HG03196 (cell line): Measurements from ENCODE around the gene AFAP1.

ENCODE experiments used
- ATAC-seq: cut with Tn5 transposase; IDR thresholded peaks from one replicate; pipeline ENCODE4 v1.9.1; 2021; ENCODE audit not compliant: unreplicated experiment

Gene AFAP1

DNA sequence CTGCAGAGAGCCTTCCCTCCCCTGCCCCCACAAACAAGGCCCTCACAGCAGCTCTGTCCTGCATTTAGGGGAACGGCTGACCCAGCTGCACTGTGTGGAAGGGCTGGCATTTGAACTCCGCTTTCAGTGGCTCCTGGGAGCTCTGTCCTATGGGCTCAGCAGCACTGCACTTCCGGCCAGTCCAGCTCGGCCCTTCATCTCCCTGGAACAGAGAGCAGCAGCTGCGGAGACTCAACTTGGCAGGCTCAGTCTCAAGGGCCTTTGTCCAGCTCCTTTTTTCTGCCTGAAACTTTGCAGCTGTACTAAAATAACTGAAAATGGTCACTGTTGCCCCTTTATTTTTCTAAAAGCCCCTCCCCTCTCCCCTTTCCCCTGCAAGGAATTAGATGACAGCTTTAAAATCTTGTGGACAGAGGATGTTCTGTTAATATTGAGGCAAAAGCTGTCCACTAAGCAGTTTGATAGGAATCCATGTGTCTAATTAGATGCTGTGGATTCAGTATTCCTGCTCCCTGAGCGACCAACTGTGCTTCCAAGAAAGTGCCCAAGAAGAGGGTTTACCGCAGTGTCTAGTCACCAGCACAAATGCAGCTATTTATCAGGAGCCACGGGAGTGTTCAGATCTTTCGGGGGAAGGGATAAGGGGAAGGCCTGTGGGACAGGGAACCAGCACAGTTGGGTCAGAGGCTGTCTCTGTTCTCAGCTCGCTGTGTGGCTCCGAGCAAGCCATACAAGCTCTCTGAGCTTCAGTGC lies 133.1 kb downstream of the AFAP1 start:
- ATAC-seq, result no peak

DNA sequence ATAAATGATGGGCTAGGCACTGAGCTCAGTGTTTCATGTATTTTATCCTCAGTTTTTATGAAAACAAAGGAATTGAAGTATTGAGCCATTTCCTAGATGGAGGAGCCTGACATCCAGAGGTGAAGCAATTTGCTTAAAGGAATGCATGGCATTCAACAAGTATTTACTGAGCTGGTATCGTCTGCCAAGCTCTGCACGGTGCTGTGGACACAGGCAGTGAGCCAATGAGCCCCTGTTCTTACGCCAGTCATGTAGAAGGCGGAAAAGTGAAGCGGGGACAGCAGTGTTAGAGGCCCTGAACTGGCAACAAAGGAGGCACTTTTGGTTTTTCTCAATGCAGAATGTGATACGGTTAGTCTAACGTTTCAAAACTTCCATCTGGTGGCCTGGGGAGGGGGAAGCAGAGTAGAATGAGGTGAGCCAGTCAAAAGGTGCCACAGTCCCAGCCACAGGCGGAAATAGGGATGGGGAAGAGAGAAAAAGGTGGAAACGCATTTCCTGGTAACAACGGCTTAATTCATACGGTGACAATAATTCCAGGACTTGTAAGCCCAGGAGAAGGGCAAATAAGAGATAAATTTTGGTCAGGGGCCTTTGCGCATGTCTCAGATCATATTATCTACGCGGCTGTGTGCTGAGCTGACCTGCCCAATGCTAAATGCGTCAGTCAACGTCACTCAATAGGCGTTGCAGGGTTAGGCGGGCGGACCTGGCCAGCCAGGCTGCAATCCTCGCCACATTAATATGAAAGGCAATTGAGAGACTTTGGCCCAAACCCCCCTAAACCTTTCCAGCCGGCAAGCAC lies 133.9 kb downstream of the AFAP1 start:
- no peak for ATAC-seq

DNA sequence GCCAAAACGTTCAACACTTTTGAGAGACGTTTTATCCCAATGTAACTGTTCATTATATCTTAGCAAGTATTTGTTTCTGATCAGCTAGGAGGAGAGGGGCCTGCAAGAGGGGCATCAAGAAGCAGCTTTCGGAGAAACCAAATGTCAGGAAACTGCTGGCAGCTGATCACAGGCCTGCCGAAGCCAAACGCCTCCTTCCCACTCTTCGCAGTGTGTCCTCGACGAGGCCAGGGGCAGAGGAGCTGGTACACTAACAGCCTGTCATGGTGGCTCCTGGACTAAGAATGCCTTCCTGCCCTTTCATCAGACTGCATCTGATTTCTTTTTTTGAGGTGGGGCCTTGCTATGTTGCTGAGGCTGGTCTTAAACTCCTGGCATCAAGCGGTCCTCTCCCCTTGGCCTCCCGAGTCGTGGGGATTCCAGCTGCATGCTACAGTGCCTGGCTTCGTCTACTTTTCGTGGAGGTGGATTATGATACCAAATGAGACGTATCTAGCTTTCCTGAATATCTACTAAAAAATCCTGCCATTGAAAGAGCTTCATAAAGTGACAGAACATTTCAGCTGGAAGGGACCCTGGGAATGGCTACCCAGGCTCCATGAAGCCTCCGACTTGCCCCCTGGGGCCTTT lies 134.8 kb downstream of the AFAP1 start:
- no peak for ATAC-seq

DNA sequence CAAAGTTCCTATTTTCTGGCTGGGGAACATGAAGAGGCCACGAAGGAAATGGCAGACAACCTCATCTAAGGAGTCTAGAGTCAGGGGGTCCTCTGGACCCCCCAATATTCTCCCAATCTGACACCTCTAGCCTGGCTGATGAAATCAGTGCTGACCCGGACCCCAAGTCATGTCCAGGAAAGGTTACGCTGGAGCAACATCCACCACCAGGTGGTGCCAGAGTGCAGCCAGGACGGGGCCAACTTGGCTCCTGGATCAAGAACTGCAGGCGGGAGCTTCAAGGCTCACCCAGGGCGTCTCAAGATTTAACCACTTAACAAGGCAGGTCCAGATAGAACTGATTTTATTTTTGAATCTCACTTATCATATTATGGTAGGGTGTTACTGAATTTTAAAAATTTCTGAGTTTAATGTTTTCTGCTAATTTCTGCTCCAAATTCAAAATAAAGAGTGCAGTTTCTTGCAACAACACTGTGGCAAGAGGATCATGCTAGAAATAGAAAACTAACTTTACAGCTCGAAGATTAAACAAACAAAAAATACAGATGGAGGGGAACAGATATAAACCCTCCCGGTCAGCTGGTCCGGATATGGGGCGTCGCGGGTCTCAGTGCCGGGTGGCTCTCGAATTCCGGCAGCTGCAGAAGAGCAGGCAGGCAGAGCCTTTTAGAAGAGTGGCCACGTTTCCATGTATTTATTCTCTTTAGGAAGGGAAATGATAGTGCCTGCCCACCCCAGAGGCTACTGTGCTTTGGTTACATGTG lies 135.5 kb downstream of the AFAP1 start:
- ATAC-seq, result no peak

DNA sequence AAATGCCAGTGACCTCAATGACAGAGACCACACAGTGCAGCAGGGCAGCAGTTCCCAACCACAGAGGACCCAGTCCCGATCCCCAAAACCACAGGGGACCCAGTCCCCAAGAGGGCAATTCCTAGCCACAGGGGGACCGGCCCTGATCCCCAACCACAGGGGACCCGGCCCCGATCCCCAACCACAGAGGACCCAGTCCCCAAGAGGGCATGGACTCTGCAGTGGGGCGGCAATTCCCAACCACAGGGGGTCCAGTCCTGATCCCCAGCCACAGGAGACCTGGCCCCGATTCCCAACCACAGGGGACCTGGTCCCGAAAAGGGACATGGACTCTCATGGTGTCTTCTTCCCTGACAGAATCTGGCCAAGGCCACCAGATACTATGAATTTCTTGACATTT lies 136.3 kb downstream of the AFAP1 start:
- no peak for ATAC-seq

DNA sequence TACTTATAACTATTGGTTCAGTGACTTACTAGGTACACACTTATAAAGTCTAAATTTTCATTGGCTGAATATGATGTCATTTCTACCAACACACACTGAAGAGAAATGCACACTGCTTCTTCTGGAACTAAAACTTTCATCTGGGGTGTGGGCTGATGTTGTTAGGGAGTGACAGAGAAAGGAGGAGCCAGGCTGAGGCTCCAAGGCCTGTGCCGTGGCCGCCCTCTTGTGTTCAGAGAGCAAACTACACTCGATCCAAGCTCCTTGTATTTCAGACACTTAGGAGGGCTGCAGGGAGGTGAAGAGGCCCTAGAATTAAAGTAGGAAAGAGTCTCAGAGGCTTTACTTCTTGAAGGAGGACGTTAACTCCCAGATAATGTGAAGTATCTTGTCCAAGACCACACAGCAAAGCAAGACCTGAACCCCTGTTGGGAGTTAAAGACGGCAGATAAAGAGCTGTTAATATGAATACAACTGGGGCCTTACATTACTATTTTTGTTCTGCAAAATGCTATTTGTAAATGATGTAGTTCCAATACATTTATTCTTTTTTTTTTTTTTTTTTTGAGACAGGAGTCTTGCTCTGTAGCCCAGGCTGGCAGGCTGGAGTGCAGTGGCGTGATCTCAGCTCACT lies 137.5 kb downstream of the AFAP1 start:
- ATAC-seq, result peak; percentile 89

DNA sequence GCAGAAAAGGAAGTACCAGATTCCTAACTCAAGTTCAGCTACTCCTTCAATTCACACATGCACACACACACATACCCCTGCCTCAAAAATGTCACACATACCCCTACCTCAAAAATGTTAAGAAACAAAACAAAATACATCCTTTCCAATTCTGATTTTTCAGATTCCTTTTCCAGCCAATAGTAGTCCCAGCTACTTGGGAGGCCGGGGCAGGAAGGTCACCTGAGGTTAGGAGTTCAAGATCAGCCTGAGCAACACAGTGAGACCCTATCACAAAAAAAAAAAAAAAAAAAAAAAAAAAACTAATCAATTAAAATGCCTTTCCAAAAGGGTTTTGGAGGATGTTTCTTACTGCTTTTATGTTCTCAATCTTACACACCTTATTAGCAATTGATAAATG lies 138.0 kb downstream of the AFAP1 start:
- ATAC-seq, result no peak

DNA sequence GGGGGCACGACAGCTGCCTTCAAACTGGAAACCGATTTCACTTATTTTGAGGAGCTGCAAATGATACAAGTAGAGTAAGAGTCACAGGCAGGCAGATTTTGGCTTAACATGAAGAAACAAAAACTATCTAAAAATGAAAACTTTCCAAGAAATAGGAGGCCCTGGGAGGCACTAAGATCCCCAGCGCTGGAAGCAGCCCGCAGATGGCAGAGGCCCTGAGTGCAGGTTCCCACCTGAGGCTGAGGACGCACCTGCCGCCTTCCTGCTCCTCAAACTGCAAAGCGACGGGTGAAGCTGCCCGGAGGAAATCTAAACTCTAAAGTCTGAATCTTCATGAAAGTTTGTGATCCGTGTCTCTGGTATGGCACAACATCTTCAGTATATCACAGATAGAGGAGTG lies 138.7 kb downstream of the AFAP1 start:
- ATAC-seq, result no peak

DNA sequence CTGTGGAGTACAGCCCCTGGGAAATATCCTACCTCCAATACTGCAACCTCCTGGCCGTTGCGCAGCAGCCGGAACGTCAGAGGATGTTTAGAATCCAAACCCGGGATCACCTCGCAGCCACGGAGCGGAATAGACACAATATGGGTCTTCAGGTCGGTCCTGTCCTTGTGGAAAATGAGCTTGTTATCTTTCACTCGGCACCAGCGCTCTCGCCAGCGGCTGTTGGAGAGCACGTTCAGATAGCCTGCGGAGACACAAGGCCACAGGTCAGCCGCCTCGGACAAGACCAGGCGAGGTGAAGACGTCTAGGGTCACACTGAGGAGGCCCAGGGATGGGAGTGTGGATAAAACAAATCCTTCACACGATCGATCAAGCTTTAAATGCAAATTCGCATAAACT lies 139.3 kb downstream of the AFAP1 start:
- ATAC-seq, result no peak

DNA sequence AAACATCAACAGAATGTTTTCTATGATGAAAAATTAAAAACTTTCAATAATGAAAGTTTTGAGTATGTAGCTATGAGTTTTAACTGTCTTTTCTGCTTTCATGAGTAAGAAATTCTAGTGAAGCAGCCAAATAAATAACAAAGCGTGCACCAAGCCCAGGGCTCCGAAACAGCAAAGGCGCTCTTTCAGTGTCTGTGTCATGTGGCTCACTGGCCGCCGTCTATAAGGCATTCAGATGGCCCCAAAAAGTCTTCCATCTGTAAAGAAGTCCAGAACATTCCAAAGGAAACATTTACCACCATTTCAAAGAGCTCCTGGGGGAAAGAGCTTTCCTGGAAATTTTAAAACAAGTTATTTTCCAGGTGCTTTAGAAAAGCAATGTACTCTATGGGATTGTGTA lies 139.9 kb downstream of the AFAP1 start:
- ATAC-seq, result no peak

DNA sequence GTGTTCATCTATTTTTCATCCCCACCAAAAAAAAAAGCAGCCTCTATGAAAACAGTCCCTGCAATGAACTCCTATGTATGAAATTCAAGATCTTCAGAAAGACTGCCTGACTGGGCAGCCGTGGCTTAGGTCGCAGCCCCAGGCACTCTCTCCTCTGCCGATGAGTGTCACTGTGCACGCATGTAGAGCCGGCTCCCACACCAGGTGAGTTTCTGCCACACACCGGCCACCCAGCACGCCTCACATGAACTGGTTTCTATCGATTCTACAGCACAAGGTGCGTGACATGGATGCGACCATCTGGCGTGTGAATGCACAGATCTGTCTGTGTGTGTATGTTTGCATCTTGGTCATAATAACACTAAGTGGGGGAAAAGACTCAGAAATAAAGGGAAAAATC lies 140.4 kb downstream of the AFAP1 start:
- no peak for ATAC-seq

DNA sequence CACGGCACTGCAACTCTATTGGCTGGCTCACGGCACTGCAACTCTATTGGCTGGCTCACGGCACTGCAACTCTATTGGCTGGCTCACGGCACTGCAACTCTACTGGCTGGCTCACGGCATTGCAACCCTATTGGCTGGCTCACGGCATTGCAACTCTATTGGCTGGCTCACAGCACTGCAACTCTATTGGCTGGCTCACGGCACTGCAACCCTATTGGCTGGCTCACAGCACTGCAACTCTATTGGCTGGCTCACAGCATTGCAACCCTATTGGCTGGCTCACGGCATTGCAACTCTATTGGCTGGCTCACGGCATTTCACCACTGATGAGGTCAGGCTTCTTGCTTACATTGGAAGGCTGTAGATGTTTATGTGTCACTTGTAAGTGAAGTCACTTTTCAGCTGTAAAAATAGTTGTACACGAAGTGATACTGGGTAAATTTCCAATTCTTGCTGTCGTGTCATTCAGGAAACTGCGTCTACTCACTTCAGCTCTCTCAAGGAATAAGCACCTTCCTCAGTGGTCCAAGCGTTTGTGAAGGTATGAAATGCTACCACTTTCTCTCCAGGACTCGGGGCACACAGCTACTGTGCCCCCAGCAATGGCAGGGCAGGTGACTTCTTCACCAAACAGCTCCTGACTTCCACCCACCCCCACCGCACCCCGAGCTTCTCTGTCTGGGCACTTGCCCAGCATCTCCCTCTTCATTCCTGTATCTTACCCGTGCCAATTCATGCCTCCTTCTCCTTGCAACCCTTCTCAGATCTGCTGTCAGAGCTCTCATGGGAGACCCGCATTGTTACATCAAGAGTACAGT lies 141.3 kb downstream of the AFAP1 start:
- ATAC-seq, result no peak

DNA sequence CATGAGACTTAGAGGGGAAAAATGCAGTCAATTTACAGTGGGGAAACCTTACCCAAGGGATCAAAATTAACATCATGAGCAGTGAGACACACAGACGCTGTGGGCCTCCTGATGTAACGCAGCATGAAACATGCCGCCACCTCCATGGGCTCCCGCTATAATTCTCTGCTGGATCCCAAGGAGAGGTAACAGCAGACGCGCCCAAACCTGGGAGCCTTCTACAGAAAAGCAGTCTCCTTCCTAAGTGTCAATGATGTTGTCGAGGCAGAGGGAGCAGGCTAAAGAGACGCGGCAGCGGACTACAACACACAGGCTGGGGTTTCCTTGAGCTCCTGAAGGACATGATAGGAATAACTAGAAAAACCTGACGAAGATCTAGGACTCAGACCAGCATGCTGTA lies 142.3 kb downstream of the AFAP1 start:
- ATAC-seq, result no peak

DNA sequence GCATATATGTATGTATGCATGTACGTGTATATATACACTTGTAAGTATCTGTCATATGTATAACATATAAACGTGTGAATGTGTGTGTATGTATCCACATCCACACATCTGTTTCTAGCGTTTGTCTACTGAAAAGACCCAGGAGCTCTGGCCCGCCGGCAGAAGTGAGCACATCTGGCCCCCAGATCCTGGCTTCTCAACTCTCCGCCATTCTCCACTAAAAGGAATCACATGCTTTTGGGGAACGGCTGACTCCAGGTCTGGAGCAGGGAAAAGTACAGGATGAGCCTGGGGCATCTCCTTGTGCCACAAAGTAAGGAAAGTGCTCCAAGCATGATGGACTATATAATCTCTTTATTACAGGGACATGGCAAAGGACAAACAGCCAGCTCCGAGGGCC lies 143.7 kb downstream of the AFAP1 start:
- ATAC-seq, result no peak

DNA sequence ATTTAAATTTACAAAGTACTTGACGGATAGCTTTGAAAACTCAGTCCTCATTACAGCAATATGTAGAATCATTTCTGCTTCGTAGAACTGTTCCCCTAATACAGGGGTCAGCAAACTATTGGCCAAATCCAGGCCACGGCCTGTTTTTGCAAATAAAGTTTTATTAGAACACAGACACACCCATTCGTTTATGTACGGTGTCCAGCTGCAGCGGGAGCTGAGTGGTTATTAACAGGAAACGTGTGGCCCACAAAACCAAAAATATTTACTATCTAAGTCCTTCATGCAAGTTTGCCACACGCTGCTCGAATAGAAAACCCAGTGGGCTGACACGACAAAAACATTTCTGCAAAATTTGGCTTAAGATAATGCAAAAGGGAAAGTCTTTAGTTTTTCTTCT lies 146.5 kb downstream of the AFAP1 start:
- ATAC-seq, result no peak

DNA sequence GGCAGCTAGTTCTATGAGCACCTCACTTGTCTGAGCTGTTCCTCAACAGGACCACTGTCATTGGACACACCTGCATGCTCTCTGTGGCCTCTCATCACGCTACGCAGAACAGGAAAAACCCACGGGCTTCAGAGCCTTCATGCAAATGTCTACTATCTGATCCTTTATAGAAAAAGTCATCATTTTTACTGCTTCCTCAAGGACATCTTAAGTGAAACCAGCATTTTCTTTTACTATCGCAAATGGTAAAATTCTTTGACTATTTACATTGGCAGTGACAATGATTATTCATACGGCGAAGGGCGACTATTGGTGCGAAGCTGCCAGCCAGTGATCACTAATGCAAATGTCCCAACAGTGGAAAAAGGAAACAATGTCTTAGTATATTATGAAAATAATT lies 147.0 kb downstream of the AFAP1 start:
- no peak for ATAC-seq

DNA sequence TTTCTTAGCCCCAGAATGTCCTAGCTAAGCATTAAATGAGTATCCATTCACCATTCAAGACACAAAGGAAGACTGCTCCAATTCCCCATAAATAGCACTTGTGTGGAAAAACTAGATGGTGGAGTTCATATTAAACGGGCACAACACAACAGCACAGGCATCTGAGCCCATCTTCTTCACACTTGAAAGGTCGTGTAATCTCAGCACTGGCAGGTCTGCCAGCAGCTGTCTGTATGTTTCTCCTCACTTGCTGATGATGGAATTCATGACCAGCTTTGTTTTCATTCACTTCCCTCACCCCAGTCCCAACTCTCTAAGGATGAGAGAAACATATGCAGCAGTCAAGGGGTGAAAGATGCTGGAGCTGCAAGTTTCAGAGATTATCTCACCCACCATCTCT lies 148.7 kb downstream of the AFAP1 start:
- ATAC-seq, result no peak

DNA sequence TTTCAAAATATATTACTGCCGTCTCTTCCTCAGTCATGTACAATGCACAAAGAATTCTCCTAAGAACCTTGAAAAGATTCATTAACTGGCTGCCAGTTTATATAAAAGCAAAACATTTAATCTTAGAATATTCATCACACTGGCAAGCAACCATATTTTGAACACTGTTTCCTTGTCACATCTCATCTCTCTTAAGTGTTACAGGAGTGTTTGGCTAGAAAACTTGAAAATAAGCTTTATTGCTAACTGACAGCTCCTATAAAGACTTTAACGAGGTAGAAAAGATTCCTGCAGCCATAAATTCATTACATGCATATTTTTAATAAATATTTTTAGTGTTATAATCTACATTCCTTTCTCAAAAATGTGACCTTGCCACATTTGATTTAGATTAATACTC lies 149.6 kb downstream of the AFAP1 start:
- ATAC-seq, result no peak

DNA sequence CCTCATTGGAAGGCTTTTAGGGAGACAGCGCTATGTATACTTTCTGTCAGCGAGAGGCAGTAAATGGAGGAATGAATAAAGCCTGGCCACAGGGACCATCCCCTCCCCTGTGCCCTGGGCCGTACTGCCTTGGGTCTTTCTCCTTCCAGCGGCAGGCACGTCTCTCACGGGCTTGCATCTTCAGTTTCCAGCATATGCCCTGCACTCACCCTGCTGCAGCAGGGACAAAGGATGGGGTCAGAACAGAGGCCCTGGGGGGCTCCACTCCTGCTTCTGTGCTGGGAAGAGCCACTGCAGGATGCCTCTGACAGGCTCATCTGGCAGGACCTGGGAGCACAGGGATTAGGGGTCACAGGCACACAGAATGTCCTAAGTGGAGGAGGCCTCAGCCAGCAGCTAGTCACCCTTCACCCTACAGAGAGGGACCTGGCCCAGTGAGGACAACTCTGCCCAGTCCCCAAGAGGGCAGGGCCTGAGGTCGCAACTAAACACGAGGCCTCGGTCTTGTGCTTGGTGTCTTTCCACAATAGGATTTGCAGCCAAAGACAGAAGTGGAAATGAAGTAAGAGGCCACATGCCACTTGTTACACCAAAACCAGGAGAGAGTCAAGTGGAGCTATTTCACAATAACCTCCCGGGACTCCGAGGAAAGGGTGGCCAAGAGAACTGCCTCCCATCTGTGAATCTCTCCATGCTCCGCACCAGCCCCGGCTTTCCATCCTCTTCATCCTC lies 150.8 kb downstream of the AFAP1 start:
- ATAC-seq, result no peak
